VCaP (cell line): ENCODE data around the gene AP1M2.
"Not testable (repeated sequence)": the region's sequence is repeated elsewhere in the genome, so short reads cannot be mapped to it uniquely, and the experiment has no call there.

ENCODE experiments used
- H3K27ac ChIP-seq: fragments of 450-650 bp; 2 replicates; pipeline ENCODE4 v1.5.1; 2017
- CTCF ChIP-seq: fragments of 450-650 bp; conservative IDR thresholded peaks from 2 replicates; pipeline ENCODE4 v1.5.1; 2017; ENCODE audit warnings: mild to moderate bottlenecking, moderate library complexity

Gene AP1M2

GRCh38 chr19:10555610-10555973 lies 31.5 kb downstream of the AP1M2 start:
- TF ChIP-seq CTCF = no peak
- H3K27ac ChIP-seq = no peak overlapping the region

GRCh38 chr19:10554760-10555609 lies 32.1 kb downstream of the AP1M2 start:
- no peak overlapping the region for H3K27ac ChIP-seq
- TF ChIP-seq CTCF = no peak

GRCh38 chr19:10553943-10554381 lies 33.1 kb downstream of the AP1M2 start:
- H3K27ac ChIP-seq = no peak overlapping the region
- no peak for TF ChIP-seq CTCF

GRCh38 chr19:10553087-10553667 lies 33.9 kb downstream of the AP1M2 start:
- H3K27ac ChIP-seq = no peak overlapping the region
- TF ChIP-seq CTCF = no peak

GRCh38 chr19:10552510-10553053 lies 34.5 kb downstream of the AP1M2 start:
- no peak for TF ChIP-seq CTCF

GRCh38 chr19:10551698-10552301 lies 35.3 kb downstream of the AP1M2 start:
- no peak overlapping the region for H3K27ac ChIP-seq

More at GRCh38 chr19:10552510-10553053, 34.5 kb downstream of the AP1M2 start:
- no peak overlapping the region for H3K27ac ChIP-seq

GRCh38 chr19:10551006-10551405 lies 36.1 kb downstream of the AP1M2 start:
- H3K27ac ChIP-seq = not testable (repeated sequence)

More at GRCh38 chr19:10551698-10552301, 35.3 kb downstream of the AP1M2 start:
- 0 out of 2 replicates have a peak, but pooled peaks have one; percentile 31 for TF ChIP-seq CTCF
